Posterior vena cava (tissue), 2 donors: ENCODE results near the gene UBE2G1. TPM values are rescaled to one million over a fixed set of nuclear protein-coding genes. Genes with fewer than 3 reads are reported as not detected.

Experiments used
- DNase-seq: peaks from one replicate; pipeline ENCODE4 v3.0.0-alpha.2; 2020; ENCODE audit warnings: low spot score
- intact Hi-C, 2 donors: fragments of 100-400 bp; cut with DNase I; formaldehyde crosslinking; loops; one replicate each; pipeline versions ENCODE4 v1.14.1 to v1.14.2; 2022 to 2023
- total RNA-seq, 2 donors: library from RNA; stranded (reverse); fragmentation: NEBNext Ultra II Directional; extraction: Animal tissue kit (Norgen Biotek cat#: 25700); gene quantifications; one replicate each; pipeline ENCODE4 v1.2.1, GENCODE V29; 2021
- donor health status: DM: yes; HTN: yes; CAD: no.
- donor health status: DM: yes; HTN: yes; CAD: no.

UBE2G1 gene
- total RNA-seq, 2 donors from 2014 or later, result 53.4 to 57.0 TPM

DNA sequence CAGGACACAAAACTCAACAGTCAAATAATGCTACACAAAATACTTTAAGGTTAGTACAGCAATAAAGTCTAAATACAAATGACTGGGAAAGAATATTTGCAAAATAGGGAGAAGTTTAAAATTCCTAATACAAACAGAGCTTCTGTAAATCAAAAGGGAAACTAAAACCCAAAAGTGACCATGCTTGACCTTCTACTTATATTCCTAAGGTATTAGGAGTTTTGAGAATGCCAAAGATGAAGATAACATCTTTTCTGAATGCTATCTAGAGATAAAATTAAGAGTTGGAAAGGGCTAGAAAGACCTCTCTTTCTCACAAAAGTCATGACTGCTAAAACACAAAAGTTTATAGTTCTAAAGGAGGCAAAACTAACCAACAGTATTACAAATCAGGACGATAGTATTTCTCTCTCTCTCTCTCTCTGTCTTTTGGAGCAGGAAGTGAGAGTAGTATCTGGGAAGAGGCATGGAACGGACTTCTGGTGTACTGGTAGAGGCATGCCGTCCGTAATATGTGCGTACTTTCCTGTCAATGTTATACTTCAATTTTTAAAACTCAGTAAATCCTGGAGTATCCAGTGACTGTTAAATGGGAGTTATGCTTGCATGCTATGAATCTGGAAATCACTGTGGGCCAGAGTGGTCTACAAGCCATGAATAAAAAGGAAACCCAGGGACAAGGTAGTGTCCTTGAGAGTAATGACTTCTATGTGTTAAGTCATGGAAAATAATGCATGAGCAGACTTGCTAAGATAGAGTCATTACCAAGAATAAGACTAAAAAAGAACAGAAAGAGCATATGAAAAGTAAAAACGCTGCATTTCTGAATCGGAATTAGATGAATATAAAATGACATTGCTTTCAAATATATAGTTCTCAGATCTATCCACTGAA lies 53.0 kb downstream of the UBE2G1 start:
- intact Hi-C loops, result no loop called here
- no peak for DNase-seq

DNA sequence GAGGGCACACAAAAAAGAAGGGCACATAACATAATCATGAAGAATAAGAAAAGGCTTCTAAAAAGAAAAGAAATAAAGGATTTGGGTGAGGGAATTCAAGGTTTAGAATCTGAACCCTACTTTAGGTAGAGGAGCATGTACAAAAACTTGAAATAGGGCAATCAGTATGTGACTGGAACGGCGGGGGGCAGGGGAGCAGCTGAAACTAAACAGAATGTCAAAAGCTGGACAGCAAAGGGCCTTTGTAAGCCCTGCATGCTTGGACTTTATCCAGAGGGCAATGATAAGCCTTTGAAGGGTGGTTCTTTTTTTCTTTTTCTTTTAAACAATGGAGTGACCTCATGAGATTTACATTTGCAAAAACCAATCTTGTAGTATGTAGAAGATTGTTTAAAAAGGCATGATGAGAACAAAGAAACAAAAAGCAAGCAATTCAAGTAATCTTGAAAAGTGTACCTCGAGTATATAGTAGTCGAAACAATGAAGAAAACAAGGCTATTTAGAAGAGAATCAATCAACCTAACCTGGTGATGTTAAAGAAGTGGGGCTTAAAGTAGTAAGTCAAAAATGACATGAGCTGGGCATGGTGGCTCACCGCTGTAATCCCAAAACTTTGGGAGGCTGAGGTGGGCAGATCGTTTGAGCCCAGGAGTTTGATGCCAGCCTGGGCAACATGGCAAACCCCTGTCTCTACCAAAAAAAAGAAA lies 56.0 kb downstream of the UBE2G1 start:
- intact Hi-C loops, result no loop called here

DNA sequence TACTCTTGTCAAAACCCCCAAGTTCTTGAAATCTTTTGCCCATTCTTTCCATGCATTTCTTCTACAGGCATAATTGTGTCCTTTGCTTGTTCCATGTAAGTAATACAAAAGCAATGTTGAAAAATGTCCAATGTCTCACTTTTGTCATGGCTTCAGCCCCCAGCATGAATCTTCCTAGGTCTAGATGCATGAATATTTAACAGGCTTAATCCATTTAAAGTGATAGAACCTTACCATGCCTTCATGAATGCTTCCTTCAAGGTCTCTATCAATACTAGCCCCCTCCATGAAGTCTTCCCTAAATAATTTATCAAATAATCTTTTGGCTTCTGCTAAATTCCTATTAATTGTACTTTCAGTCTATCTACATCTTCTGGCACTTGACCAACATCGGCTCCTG lies 56.6 kb downstream of the UBE2G1 start:
- DNase-seq, result no peak
- intact Hi-C loops, result loop anchor here (10.0 kb wide), 2 partner anchors 45 to 105 kb away; no protein-coding TSS in a partner anchor

More for the DNA sequence above, 56.0 kb downstream of the UBE2G1 start:
- DNase-seq, result no peak

GRCh38 chr17:4307179-4307930 lies 59.1 kb downstream of the UBE2G1 start:
- intact Hi-C loops, result loop anchor here (10.0 kb wide), 2 partner anchors 47 to 107 kb away; no protein-coding TSS in a partner anchor
- no peak for DNase-seq

DNA sequence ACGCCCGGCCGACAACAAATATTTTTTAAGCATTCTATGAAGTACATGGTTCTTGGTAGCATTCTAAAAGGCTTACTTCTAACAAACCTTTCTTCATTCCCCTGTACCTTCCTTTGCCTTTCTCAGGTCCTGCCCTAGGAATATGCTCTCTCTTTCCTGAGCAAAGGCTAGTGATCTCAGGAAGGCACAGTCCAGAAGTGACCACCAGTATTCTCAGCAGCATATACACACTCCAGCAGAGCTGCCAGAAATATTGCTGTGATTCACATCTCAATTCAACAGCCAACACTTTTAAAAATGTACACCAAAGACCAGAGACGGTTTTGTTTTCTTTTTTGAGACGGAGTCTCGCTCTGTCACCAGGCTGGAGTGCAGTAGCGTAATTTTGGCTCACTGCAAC lies 61.3 kb downstream of the UBE2G1 start:
- intact Hi-C loops, result loop anchor here (10.0 kb wide), 2 partner anchors 50 to 110 kb away; no protein-coding TSS in a partner anchor
- DNase-seq, result no peak

- DNase-seq, result no peak
- intact Hi-C loops, result loop anchor here (5.0 to 10.0 kb wide), 3 partner anchors 50 to 110 kb away; no protein-coding TSS in a partner anchor
Measured at GRCh38 chr17:4304417-4305027, 62.0 kb downstream of the UBE2G1 start.

DNA sequence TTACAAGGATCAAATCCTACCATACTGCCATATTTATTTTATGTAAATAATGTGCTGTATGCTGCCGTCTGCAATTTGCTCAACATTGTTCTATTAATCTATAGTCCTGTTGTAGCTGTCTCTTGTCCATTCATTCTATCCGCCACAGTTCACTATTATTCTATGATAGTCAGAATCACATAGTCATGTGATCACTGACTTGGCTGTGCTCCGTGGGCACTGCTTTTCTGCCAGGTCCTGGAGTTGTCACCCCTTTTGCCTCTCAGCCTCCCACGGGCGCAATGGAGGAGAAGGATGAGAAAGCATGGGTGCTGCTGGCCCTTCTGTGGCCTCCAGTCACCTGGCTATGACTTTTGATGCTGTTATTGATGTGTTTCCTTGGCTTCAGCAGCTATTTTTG lies 65.4 kb downstream of the UBE2G1 start:
- no peak for DNase-seq
- intact Hi-C loops, result loop anchor here (5.0 to 10.0 kb wide), 3 partner anchors 54 to 114 kb away; no protein-coding TSS in a partner anchor

GRCh38 chr17:4297351-4297750 lies 69.1 kb downstream of the UBE2G1 start:
- DNase-seq, result no peak
- intact Hi-C loops, result no loop called here

GRCh38 chr17:4295686-4296085 lies 70.8 kb downstream of the UBE2G1 start:
- intact Hi-C loops, result no loop called here
- no peak for DNase-seq

DNA sequence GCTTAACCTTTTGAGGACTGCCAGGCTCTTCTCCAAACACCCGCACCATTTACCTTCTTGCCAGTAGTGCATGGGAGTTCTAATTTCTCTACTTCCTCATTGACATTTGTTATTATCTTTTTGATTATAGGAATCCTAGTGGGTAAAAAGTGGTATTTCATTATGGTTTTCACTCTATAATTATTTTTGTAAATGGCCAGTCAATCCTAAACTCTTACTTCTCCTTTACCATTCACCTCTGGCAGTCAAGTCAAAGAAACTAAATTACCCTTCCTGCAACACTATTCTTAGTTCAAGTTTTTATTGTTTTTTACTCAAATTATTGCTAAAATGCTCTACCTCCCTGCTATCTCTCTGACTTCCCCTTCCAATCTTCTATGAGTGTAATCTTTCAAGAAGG lies 72.9 kb downstream of the UBE2G1 start:
- no peak for DNase-seq
- intact Hi-C loops, result no loop called here

GRCh38 chr17:4287710-4288109 lies 78.8 kb downstream of the UBE2G1 start:
- intact Hi-C loops, result no loop called here
- DNase-seq, result no peak

DNA sequence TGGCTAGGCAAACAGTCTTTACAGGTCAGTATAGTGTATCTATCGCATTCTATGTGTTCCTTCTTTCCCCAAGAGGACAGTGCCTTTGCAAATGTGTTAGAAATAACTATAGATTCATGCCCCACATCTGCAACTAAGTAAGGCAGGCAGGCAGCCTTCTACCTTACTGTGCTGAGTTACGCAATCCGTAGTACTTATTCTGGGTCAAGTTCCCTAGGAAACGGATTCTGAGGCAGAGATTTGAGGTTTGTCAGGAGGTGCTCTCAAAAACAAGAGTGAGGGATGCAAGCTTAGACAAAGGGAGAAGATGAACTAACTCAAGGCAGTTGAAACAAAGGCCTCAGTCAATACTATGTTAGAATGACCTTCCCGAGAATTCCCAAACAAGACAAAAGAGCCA lies 90.0 kb downstream of the UBE2G1 start:
- DNase-seq, result no peak
- intact Hi-C loops, result no loop called here

DNA sequence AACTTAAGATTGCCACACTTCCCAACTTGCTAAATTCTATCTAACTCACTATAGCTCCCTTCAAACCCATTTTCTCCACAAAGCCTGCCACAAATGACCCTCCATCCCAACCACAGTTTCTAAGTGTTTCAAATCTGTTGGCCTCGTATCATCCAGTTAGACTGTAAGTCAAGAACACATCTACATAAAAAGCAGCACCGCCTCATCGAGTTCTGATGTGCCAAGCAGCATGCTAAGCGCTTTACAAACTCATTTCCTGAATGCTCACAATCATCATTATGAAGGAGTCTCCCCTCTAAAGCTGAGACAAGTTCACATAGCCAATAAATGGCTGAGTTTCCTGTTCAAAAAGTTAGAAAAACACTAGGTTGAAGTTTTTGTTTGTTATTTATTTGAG lies 93.5 kb downstream of the UBE2G1 start:
- no peak for DNase-seq
- intact Hi-C loops, result no loop called here

DNA sequence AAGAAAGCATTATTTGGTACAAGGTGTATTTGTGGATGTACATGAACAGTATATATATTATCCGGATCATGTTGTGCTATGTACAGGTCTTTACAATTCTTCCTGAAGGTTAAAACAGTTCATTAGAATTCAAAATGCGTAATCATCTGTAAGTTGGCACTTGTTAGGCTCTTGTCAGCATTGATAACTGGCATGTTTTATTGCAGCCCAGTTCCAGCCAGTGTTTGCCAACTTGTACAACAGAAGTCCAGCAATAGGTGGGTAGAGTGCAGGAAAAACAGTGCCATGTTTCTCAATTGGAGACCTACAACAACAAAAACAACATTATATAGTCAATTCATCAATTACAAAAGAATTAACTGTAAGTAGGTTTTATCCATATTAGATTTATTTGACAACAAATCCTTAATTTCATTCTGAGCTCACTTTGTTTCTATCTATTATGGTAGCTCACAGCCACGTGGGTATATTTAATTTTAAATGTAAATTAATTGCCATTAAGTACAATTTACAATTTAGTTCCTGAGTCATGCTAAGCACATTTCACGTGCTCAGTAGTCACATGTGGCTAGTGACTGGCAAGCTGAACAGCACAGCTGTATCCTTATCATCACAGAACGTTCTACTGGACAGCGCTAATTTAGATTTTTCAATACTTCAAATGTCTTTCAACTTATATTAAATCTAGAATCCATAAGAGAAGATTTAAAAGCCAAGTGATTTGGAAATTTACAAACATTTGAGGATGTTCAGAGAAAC lies 94.1 kb downstream of the UBE2G1 start:
- no peak for DNase-seq
- intact Hi-C loops, result no loop called here

DNA sequence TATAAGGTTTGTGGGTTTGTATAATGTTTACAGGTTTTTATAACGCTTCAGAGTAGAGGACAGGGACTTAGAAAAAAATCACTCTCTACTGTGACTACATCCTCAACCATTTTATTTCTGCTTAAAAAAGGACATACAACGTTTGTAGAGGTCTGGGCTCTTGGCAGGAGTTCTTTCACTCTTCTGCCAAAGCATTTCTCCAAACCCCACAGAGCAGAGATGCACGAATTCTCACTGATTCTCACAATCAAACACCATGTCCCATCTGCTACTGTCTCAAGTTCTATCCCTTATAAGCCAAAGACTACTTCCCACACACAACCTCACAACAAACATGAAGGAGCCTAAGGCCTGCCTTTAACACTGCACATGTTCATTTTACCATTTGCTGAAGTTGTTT lies 95.7 kb downstream of the UBE2G1 start:
- intact Hi-C loops, result no loop called here
- no peak for DNase-seq

DNA sequence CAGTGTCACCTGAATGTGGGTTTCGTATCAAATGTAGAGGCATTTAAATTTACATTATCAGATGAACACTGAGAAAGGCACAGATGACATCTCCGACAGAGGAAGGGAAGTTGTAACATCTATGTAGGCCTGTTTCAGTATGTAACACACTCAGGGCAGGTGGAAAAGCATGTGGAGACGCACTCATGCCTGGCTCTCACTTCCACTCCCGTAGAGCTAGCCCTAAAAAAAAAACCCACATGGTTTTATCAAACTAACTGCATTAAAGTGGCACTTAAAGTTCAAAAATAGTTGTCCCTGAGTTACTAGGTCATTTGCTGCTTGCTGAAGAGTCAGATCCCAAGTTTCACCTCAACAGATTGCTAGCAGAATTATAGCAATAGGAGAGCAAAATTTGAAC lies 96.6 kb downstream of the UBE2G1 start:
- intact Hi-C loops, result no loop called here
- DNase-seq, result no peak

- intact Hi-C loops, result no loop called here
- no peak for DNase-seq
Measured at GRCh38 chr17:4267402-4267801, 99.1 kb downstream of the UBE2G1 start.

DNA sequence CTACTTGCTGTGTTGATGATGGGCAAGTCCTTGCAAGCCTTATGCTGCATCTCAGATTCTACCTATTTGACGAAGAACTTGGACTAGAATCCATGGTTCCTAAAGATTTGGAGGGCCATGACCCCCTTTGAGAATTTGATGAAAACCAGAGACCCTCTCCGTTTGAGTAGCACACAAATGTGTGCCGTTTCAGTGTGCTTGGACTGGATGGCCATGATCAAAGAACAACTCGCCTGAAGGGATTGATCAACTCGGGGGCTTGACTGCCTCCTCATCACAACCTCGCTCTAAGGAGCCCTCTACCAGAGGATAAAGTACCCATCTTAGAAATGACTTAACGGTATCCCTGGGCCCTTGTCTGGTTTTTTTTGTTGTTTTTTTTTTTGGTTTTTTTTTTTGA lies 99.9 kb downstream of the UBE2G1 start:
- intact Hi-C loops, result no loop called here
- DNase-seq, result no peak
